AG08396 (cell line): ENCODE data around the gene SIDT2.
"Not testable (repeated sequence)": the region's sequence is repeated elsewhere in the genome, so short reads cannot be mapped to it uniquely, and the experiment has no call there.

Source experiments
- DNase-seq: peaks from one replicate; pipeline ENCODE4 v3.0.0; 2012; ENCODE audit warnings: low spot score, mixed read lengths

The SIDT2 gene

DNA sequence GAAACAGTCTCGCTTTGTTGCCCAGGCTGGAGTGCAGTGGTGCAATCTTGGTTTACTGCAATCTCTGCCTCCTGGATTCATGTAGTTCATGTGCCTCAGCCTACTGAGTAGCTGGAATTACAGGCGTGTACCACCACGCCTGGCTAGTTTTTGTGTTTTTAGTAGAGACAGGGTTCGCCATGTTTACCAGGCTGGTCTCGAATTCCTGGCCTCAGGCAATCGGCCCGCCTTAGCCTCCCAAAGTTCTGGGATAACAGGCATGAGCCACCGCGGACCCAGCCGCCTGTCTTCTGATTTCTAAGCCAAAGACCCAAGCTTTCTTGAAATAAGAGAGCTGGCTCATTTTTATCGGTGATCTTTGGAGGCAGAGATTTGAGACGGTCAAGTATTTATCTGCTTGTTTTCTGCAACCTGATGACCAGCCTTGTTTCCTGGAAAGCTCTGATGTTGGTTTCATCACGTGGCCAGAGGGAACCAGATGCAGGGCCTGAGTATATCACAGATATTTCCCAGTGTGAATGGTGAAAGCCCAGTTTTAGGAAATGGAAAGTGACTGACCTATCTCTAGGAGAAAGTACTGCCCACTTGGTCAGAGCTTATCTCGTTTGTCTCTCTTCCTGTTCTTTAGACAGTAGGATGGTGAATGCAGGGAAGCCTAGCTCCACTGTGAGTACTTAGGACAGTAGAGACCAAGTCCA, 5.7 kb upstream of the SIDT2 start:
- no peak for DNase-seq

DNA sequence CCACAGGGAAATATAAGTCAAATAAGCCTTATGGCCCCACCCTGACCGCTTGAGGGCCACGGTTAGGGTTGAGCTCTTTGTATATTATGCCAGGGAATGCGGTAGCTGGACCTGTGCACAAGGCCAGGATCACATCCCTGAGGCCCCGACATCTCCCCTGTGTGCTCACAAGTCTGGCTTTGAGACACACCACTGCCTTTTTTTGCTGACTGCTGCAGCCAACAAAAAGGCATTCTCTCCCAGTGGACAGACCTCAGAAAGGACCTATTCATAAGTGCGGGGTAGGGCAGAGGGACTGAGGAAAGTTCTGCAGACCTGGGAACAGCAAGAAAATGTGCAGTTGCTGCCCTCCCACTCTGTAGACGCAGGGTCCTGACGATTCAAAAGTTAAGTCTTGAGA, 3.4 kb upstream of the SIDT2 start:
- DNase-seq: no peak

DNA sequence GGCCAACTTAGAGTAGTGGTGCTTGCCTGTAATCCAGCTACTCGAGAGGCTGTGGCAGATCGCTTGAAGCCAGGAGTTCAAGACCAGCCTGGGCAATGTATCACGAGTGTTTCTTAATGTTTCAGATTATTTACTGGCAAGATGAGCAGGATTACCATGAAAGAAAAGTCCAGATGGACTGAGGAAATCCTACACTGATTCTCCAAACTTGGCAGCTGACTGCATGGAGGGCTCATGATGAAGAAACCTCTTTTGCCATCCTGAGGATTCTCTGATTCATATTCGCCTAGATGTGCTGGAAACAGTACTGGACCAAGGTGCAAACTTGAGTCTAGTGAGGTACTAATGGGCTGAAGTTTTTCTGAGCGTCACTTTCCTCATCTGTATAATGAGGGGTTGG, 2.8 kb upstream of the SIDT2 start:
- DNase-seq: no peak

DNA sequence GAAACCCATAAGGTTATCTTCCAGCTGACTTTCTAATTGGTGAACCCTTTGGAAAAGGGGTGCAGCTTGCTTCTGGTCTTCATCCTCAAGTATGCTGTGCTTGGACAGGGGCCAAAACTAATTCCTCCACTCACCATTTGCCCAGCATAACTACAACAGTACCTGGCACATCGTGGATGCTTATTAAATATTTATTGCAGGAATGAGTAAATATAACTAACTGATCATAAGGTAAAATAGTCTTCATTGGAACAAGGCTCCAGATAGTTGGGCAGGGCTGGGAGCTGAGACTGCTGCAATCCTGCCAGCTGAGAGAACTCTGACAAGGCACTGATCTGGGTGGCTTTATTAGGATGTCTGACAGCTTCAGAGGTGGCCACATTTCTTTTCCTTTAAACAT, 2.4 kb upstream of the SIDT2 start:
- DNase-seq: no peak

DNA sequence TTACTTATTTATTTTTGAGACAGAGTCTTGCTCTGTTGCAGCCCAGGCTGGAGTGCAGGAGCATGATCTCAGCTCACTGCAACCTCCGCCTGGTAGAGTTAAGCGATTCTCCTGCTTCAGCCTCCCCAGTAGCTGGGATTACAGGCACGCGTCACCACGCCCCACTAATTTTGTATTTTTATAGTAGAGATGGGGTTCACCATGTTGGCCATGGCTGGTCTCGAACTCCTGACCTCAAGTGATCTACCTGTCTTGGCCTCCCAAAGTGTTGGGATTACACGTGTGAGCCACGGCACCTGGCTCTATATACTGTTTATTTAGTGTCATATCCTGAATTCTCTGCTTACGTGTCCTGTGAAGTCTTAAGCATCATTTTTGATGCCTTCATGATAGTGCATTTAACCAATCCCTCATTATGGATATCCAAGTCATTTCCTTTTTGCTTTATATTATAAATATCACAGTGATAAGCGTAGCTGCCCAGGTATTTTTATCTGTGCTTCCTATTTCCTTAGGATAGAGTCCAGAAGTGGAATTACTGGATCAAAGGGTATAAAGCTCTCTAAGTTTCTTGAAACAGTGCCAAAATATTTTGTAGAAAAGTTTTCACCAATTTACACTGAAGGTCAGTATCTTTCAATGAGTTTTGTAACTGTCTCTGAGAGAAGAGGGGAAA, 871 bp upstream of the SIDT2 start:
- DNase-seq: no peak

DNA sequence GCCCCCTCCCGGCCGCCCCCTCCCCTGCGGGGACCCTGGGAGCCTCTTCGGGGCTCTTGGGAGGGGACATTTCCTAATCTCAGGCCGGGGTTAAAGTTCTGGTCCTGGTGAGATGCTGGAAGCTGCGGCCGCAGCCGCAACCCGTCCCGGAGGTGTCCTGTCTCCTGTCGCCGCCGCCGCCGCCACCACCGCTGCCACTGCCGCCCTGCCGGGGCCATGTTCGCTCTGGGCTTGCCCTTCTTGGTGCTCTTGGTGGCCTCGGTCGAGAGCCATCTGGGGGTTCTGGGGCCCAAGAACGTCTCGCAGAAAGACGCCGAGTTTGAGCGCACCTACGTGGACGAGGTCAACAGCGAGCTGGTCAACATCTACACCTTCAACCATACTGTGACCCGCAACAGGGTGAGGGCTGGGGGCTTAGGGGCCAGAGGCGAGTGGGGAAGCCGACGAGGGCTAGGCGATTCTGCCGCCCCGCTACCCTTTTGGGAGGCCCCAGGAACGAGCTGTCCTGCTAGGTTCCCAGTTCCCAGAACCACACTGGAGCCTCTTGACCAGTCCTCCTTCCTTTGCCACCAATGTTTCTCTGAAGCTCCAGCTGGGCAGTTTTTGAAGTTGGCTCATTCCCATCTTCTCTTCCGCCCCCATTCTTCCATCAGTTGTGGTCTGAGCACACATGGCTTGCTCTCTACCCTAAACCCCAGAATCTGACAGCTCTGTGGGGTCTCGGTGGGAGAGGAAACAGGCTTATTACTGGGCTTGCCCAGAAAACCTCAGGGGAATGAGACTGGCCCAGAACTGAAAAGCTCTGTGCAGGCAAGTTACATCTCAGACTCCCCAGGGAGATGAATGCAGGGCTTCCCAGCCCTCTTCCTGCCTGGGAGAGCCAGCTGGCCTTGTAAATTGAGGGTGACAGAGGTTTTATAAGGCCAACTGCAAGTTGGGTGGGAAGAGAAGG, 781 bp downstream of the SIDT2 start:
- DNase-seq: peak; percentile 57

DNA sequence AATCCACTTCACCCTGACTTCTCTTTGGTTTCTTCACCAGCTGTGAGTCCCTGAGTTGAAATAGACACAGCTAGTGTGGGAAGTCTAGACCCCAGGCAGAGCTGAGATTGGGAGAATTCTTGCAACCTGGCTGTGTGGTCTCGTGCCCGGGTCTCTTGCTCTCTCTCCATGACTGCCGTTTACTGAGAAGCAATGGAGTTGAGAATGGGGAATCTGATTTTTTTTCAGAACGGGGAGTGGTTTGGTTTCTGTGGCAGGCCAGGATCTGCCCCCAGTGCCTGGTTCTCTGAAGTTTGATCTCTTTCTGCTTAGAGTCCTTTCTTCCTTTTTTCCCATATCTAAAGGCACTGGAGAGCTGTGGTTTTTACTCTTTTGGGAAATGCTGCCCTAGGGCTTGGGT, 1.5 kb downstream of the SIDT2 start:
- peak; percentile 43 for DNase-seq

DNA sequence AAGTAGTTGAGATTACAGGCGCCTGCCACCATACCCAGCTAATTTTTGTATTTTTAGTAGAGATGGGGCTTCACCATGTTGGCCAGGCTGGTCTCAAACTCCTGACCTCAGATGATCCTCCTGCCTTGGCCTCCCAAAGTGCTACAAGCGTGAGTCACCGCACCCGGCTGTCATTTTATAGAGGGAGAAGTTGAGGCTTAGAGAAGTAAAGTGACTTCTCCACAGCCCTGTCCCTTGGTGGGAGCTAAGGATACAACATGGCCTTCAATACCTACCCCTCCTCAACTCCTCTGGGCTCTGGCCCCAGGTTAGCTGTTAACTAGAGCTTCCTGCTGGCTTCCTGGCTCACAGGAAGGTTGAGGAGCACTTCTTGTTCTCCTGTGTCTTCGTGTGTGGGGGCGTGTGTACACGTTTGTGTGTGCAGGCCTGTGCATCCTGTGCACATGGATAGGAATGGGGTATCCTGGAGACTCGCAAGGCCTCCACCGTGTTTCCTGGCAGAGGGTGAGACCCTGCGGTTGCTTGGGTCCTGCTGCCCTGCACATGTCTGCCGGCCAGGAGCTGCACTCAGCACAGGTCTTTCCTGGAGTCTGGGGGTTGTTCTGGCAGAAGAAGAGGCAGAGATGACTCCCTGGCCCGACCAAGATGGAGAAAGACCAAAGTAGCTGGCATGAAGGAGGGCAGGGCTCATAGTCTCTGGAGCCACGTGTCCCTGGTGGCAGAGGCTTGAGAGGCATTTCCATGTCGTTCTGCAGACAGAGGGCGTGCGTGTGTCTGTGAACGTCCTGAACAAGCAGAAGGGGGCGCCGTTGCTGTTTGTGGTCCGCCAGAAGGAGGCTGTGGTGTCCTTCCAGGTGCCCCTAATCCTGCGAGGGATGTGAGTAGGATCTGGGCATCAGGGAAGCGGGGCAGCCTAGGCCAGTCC, 2.4 kb downstream of the SIDT2 start:
- DNase-seq: peak; percentile 82

DNA sequence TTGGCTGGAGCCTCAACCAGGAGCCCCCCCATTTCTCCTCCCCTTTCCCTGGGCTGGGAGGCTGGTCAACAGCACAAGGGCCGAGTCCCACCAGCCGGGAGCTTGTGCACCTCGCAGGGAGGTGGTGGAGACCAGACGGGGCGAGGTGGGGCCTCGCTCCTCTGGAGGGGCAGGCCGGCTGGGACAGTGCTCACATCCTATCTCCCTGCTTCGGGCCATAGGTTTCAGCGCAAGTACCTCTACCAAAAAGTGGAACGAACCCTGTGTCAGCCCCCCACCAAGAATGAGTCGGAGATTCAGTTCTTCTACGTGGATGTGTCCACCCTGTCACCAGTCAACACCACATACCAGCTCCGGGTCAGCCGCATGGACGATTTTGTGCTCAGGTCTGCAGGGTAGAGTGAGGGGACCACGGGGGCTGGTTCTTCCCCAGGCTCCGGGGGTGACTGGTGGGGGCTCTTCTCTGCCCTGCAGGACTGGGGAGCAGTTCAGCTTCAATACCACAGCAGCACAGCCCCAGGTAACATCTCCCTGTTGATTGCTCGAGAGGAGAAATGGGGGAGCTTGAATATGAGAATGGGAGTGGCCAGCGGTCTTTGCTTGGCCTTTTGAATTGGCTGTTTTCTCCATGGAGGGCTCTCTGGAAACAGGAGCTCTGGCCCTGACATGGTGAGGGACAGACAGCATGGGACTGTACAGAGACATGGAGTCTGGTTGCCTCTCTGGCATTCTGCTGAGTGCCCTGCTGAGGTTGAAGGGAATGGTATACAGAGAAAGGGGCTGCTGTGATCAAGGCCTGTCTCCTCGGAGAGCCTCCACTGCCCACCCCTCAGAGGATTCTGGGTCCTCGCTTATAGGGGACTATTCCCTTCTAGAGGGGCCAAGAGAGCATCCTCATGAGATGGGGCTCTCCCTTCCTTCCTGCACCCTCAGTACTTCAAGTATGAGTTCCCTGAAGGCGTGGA, 3.3 kb downstream of the SIDT2 start:
- peak; percentile 2 for DNase-seq

DNA sequence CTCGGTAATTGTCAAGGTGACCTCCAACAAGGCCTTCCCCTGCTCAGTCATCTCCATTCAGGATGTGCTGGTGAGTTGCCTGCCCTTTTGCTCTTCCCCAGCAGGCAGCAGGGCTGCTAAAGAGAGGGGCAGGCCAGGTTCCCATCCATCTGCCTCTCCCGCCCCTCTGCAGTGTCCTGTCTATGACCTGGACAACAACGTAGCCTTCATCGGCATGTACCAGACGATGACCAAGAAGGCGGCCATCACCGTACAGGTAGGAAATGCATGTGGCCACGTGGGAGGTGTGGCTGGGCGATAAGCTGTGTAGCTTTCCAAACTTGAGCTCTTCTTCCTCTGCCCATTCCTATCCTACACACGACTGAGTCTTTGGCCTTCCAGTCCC, 4.0 kb downstream of the SIDT2 start:
- no peak for DNase-seq

DNA sequence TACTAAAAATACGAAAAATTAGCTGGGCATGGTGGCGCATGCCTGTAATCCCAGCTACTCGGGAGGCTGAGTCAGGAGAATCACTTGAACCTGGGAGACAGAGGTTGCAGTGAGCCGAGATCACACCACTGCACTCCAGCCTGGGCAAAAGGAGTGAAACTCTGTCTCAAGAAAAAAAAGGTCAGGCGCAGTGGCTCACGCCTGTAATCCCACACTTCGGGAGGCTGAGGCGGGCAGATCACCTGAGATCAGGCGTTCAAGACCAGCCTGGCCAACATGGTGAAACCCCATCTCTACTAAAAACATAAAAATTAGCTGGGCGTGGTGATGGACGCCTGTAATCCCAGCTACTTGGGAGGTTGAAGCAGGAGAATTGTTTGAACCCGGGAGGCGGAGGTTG, 4.6 kb downstream of the SIDT2 start:
- not testable (repeated sequence) for DNase-seq

DNA sequence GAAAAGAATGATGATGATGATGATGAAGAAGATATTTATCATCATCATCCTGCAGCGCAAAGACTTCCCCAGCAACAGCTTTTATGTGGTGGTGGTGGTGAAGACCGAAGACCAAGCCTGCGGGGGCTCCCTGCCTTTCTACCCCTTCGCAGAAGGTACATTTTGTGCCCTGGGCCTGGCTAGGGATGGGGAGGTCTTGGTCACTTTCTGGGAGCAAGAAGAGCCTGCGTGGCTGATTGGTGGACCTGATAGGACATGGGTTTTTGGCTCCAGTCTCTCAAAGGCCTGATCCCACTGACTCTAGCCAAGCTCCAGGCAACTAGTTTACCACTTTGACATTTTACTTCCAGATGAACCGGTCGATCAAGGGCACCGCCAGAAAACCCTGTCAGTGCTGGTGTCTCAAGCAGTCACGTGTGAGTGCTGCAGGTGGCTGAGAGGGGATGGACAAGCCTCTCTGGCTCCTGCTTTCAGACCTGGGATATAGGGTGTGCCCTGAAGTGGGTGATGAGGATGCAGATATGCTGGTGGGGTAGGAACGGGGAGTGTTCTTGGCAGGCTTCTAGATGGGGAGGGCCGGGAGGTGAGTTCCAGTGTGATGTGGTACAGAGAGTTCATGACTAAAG, 5.3 kb downstream of the SIDT2 start:
- DNase-seq: no peak

DNA sequence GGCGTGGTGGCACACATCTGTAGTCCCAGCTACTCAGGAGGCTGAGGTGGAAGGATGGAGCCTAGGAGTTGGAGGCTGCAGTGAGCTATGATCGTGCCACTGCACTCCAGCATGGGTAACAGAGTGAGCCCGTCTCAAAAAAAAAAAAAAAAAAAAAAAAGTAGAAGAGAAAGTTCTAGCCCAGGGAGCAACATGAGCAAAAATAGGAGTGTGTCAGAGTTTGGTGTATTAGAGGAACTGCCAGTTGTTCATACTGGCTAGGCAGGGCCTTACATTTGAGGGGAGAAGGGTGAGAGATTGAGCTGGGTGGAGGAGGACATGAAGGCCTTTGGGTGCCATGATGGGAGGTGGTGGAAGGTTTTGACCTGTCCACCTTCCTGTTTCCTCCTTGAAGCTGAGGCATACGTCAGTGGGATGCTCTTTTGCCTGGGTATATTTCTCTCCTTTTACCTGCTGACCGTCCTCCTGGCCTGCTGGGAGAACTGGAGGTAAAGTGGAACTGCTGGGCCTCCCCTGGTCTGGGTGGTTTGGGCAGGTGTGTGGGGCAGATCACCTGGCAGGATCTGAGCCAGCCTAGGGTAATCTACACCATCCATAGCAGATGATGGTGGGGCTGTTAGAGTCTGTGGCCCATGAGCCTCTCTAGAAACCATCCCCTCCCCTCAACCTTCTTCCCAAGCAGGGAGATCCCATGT, 7.3 kb downstream of the SIDT2 start:
- no peak for DNase-seq

DNA sequence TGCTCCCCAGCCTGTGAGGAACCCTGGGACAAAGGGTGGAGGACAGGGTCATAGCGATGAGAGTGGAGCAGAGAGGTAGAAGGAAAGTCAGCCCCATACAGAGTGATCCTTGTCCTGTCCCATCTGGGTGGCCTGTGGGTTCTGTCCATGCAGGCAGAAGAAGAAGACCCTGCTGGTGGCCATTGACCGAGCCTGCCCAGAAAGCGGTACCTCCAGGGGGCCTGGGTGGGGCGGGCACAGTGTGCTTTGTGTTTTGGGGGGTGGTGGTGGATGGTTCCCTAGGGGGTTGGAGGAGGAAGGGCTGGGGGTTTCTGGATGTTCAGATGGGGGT, 7.9 kb downstream of the SIDT2 start:
- no peak for DNase-seq

DNA sequence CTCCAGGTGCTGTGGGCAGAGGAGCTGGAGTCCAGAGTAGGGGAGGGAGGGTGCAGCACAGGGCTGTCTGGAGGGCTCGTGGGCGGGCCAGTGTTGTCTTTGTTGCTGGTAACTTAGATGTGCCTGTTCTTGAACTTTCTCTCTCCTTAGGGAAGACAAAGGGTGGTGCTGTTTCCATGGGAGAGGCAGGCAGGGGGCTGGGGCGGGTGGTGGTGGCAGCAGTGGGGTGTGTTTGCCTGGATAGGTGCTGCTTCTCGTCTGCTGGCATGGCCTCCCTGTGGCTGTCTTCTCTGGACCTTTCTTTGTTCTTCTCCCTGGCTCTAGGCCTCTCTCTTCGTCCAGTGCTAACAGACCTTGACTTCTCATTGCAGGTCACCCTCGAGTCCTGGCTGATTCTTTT, 8.5 kb downstream of the SIDT2 start:
- DNase-seq: no peak

DNA sequence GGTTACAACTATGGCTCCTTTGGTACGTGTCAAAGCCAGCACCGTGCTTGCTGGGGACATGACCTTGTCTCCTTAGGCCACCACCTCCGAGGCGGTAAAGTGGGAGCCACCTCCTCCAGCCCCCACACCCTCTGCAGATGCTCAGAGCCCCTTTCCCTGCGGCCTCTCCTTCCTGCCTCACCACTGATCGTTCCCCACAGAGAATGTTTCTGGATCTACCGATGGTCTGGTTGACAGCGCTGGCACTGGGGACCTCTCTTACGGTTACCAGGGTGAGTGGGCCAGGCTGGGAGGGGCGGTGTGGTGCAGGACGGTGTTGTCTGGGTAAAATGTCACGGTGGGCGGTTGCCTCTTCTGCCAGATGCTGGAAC, 8.9 kb downstream of the SIDT2 start:
- no peak for DNase-seq

DNA sequence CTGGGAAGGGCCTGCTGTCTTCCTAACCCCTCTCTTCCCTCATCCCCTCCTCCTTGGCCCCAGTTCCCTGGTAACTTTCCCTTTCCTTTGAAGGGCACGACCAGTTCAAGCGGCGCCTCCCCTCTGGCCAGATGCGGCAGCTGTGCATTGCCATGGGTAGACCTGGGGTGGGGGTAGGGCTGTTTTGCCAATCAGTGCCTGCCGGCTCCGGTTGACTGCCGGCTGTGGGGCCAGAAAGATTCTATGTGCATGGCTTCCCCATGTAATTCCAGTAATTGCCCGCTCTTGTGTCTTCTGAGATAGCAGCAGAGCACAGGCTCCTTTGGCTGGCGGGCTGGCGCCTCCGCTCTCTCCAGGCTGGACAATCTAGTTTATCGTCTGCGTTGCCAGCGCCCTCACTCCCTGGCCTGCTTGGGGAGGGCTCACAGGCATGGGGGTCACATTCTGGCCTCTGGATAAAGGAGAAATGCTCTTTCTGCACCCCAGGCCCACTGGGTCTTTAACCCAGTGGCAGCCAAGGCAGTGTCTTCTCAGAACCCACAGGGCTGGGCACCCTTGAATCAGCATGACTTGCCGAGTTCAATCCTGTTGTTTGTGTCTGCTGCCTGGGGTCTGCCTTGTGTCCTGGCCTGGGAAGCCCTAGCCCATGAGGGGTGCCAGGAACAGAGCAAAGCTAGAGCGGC, 9.4 kb downstream of the SIDT2 start:
- DNase-seq: no peak

DNA sequence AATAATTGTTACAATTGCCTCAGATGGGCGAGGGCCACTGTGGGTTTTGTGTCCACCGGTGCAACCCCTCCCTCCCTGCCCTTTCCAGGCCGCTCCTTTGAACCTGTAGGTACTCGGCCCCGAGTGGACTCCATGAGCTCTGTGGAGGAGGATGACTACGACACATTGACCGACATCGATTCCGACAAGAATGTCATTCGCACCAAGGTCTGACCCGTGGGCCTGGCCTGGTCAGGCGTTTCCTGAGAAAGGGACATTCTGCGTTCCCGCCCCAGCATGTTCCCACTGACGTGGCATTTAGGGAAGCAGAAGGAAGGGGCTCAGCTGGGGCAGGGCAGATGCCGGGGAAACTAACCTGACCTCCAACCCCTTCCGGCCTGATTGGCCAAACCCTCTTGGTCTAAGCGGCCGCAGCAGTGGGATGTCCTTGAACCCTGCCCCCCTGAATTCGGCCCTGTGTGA, 10.1 kb downstream of the SIDT2 start:
- no peak for DNase-seq
